Measurements from ENCODE around the gene CDX1.

CDX1 gene

GRCh38 chr5:150181766-150182545, 15.4 kb downstream of the CDX1 start:
- Histone ChIP-seq H3K27me3 (replicated peaks in 2 of 5; ENCODE audit: control insufficient read depth in 4 of 5, insufficient read depth in 5 of 5, low read length in 4 of 5) (peaks cover 0 to 2% (median 0%) of the 10 kb centered on the region in 5 experiments), H3K36me3 (ENCODE audit: control insufficient read depth in 4 of 4, insufficient read depth in 4 of 4, low read length in 3 of 4) (no peaks in the 10 kb centered on the region), H3K4me1 (ENCODE audit: control extremely low read depth in 1 of 4, control insufficient read depth in 4 of 4, insufficient read depth in 4 of 4, low read length in 3 of 4) (peaks cover 0 to 9% (median 0%) of the 10 kb centered on the region in 4 experiments), H3K4me3 (ENCODE audit: control insufficient read depth in 1 of 7, extremely low read depth in 1 of 7, insufficient read depth in 4 of 7, low read depth in 2 of 7, low read length in 6 of 7) (no peak overlapping the region), H3K9me3 (ENCODE audit: control extremely low read depth in 1 of 5, control insufficient read depth in 4 of 5, insufficient read depth in 2 of 5, low read depth in 1 of 5, low read length in 4 of 5) (no peaks in the 10 kb centered on the region), H3K27ac (ENCODE audit: insufficient read depth in 1 of 2, low read depth in 1 of 2, low read length in 2 of 2, poor library complexity in 1 of 2, severe bottlenecking in 2 of 2) (no peak overlapping the region)
- 100% methylated on average over 5 of the region's 9 CpGs for WGBS (ENCODE audit: insufficient coverage)
- DNase-seq = no peak
- ChIA-PET POLR2A (no interaction called here), CTCF (interaction anchor here (0.6 to 1.5 kb wide), 5 partner anchors 9 to 37 kb away, joined by 3 to 4 read pairs (median 3); no protein-coding TSS in a partner anchor)

- Histone ChIP-seq H3K4me1 (ENCODE audit: control extremely low read depth in 1 of 4, control insufficient read depth in 4 of 4, insufficient read depth in 4 of 4, low read length in 3 of 4) (peaks cover 0 to 9% (median 0%) of the 10 kb centered on the region in 4 experiments), H3K27me3 (replicated peaks in 2 of 5; ENCODE audit: control insufficient read depth in 4 of 5, insufficient read depth in 5 of 5, low read length in 4 of 5) (peaks cover 0 to 5% (median 0%) of the 10 kb centered on the region in 5 experiments), H3K36me3 (ENCODE audit: control insufficient read depth in 4 of 4, insufficient read depth in 4 of 4, low read length in 3 of 4) (no peaks in the 10 kb centered on the region), H3K4me3 (ENCODE audit: control insufficient read depth in 1 of 7, extremely low read depth in 1 of 7, insufficient read depth in 4 of 7, low read depth in 2 of 7, low read length in 6 of 7) (no peak overlapping the region), H3K27ac (ENCODE audit: insufficient read depth in 1 of 2, low read depth in 1 of 2, low read length in 2 of 2, poor library complexity in 1 of 2, severe bottlenecking in 2 of 2) (no peak overlapping the region), H3K9me3 (ENCODE audit: control extremely low read depth in 1 of 5, control insufficient read depth in 4 of 5, insufficient read depth in 2 of 5, low read depth in 1 of 5, low read length in 4 of 5) (no peaks in the 10 kb centered on the region)
- CTCF ChIA-PET = interaction anchor here (0.8 kb wide), 1 partner anchor 36 kb away, joined by 3 read pairs; no protein-coding TSS in a partner anchor
- WGBS (ENCODE audit: insufficient coverage) = 96% methylated on average over 10 of the region's 10 CpGs
- POLR2A ChIA-PET = no interaction called here
- DNase-seq = no peak
These were observed 16.2 kb downstream of the CDX1 start for GRCh38 chr5:150182774-150183173.

- WGBS (ENCODE audit: insufficient coverage) = 95% methylated on average over 12 of the region's 12 CpGs
- Histone ChIP-seq H3K27me3 (replicated peaks in 2 of 5; ENCODE audit: control insufficient read depth in 4 of 5, insufficient read depth in 5 of 5, low read length in 4 of 5) (peaks cover 0 to 8% (median 5%) of the 10 kb centered on the region in 5 experiments), H3K4me1 (ENCODE audit: control extremely low read depth in 1 of 4, control insufficient read depth in 4 of 4, insufficient read depth in 4 of 4, low read length in 3 of 4) (peaks cover 0 to 9% (median 0%) of the 10 kb centered on the region in 4 experiments), H3K36me3 (ENCODE audit: control insufficient read depth in 4 of 4, insufficient read depth in 4 of 4, low read length in 3 of 4) (no peaks in the 10 kb centered on the region), H3K9me3 (ENCODE audit: control extremely low read depth in 1 of 5, control insufficient read depth in 4 of 5, insufficient read depth in 2 of 5, low read depth in 1 of 5, low read length in 4 of 5) (no peaks in the 10 kb centered on the region), H3K27ac (ENCODE audit: insufficient read depth in 1 of 2, low read depth in 1 of 2, low read length in 2 of 2, poor library complexity in 1 of 2, severe bottlenecking in 2 of 2) (no peak overlapping the region), H3K4me3 (ENCODE audit: control insufficient read depth in 1 of 7, extremely low read depth in 1 of 7, insufficient read depth in 4 of 7, low read depth in 2 of 7, low read length in 6 of 7) (no peak overlapping the region)
- CTCF ChIA-PET = interaction anchor here (1.6 kb wide), 1 partner anchor 15 kb away, joined by 4 read pairs; no protein-coding TSS in a partner anchor
- DNase-seq = no peak
- POLR2A ChIA-PET = no interaction called here
These were observed 16.9 kb downstream of the CDX1 start for GRCh38 chr5:150183436-150183835.

GRCh38 chr5:150184006-150184405, 17.4 kb downstream of the CDX1 start:
- H3K36me3 ChIP-seq (ENCODE audit: control insufficient read depth in 4 of 4, insufficient read depth in 4 of 4, low read length in 3 of 4) = no peaks in the 10 kb centered on the region
- no peak for DNase-seq
- H3K4me1 ChIP-seq (ENCODE audit: control extremely low read depth in 1 of 4, control insufficient read depth in 4 of 4, insufficient read depth in 4 of 4, low read length in 3 of 4) = peaks cover 0 to 9% (median 0%) of the 10 kb centered on the region in 4 experiments
- ChIA-PET POLR2A (no interaction called here), CTCF (interaction anchor here (1.0 to 1.6 kb wide), 3 partner anchors 8 to 16 kb away, joined by 4 read pairs; no protein-coding TSS in a partner anchor)
- peaks cover 0 to 12% (median 10%) of the 10 kb centered on the region in 5 experiments for H3K27me3 ChIP-seq (replicated peaks in 2 of 5; ENCODE audit: control insufficient read depth in 4 of 5, insufficient read depth in 5 of 5, low read length in 4 of 5)
- no peak overlapping the region for H3K27ac ChIP-seq (ENCODE audit: insufficient read depth in 1 of 2, low read depth in 1 of 2, low read length in 2 of 2, poor library complexity in 1 of 2, severe bottlenecking in 2 of 2)
- no peak overlapping the region for H3K4me3 ChIP-seq (ENCODE audit: control insufficient read depth in 1 of 7, extremely low read depth in 1 of 7, insufficient read depth in 4 of 7, low read depth in 2 of 7, low read length in 6 of 7)
- H3K9me3 ChIP-seq (ENCODE audit: control extremely low read depth in 1 of 5, control insufficient read depth in 4 of 5, insufficient read depth in 2 of 5, low read depth in 1 of 5, low read length in 4 of 5) = no peaks in the 10 kb centered on the region
- no CpG with 5 or more reads among the region's 2 CpGs for WGBS (ENCODE audit: insufficient coverage)

GRCh38 chr5:150184990-150185912, 18.7 kb downstream of the CDX1 start:
- H3K4me3 ChIP-seq (ENCODE audit: control insufficient read depth in 1 of 7, extremely low read depth in 1 of 7, insufficient read depth in 4 of 7, low read depth in 2 of 7, low read length in 6 of 7) = no peak overlapping the region
- peaks cover 0 to 24% (median 16%) of the 10 kb centered on the region in 5 experiments for H3K27me3 ChIP-seq (replicated peaks in 2 of 5; ENCODE audit: control insufficient read depth in 4 of 5, insufficient read depth in 5 of 5, low read length in 4 of 5)
- no peak overlapping the region for H3K27ac ChIP-seq (ENCODE audit: insufficient read depth in 1 of 2, low read depth in 1 of 2, low read length in 2 of 2, poor library complexity in 1 of 2, severe bottlenecking in 2 of 2)
- CTCF ChIA-PET = interaction anchor here (1.6 kb wide), 1 partner anchor 7 kb away, joined by 4 read pairs; no protein-coding TSS in a partner anchor
- no peaks in the 10 kb centered on the region for H3K36me3 ChIP-seq (ENCODE audit: control insufficient read depth in 4 of 4, insufficient read depth in 4 of 4, low read length in 3 of 4)
- H3K9me3 ChIP-seq (ENCODE audit: control extremely low read depth in 1 of 5, control insufficient read depth in 4 of 5, insufficient read depth in 2 of 5, low read depth in 1 of 5, low read length in 4 of 5) = no peaks in the 10 kb centered on the region
- POLR2A ChIA-PET = no interaction called here
- 93% methylated on average over 10 of the region's 12 CpGs for WGBS (ENCODE audit: insufficient coverage)
- peaks cover 0 to 8% (median 5%) of the 10 kb centered on the region in 4 experiments for H3K4me1 ChIP-seq (ENCODE audit: control extremely low read depth in 1 of 4, control insufficient read depth in 4 of 4, insufficient read depth in 4 of 4, low read length in 3 of 4)
- no peak for DNase-seq

GRCh38 chr5:150186137-150186536, 19.6 kb downstream of the CDX1 start:
- Histone ChIP-seq H3K4me3 (ENCODE audit: control insufficient read depth in 1 of 7, extremely low read depth in 1 of 7, insufficient read depth in 4 of 7, low read depth in 2 of 7, low read length in 6 of 7) (no peak overlapping the region), H3K36me3 (ENCODE audit: control insufficient read depth in 4 of 4, insufficient read depth in 4 of 4, low read length in 3 of 4) (no peaks in the 10 kb centered on the region), H3K4me1 (ENCODE audit: control extremely low read depth in 1 of 4, control insufficient read depth in 4 of 4, insufficient read depth in 4 of 4, low read length in 3 of 4) (peaks cover 0 to 7% (median 2%) of the 10 kb centered on the region in 4 experiments), H3K27me3 (replicated peaks in 2 of 5; ENCODE audit: control insufficient read depth in 4 of 5, insufficient read depth in 5 of 5, low read length in 4 of 5) (peaks cover 0 to 33% (median 21%) of the 10 kb centered on the region in 5 experiments), H3K27ac (ENCODE audit: insufficient read depth in 1 of 2, low read depth in 1 of 2, low read length in 2 of 2, poor library complexity in 1 of 2, severe bottlenecking in 2 of 2) (no peak overlapping the region), H3K9me3 (ENCODE audit: control extremely low read depth in 1 of 5, control insufficient read depth in 4 of 5, insufficient read depth in 2 of 5, low read depth in 1 of 5, low read length in 4 of 5) (no peaks in the 10 kb centered on the region)
- POLR2A ChIA-PET = no interaction called here
- no peak for DNase-seq
- CTCF ChIA-PET = interaction anchor here (0.7 kb wide), 1 partner anchor 9 kb away, joined by 3 read pairs; no protein-coding TSS in a partner anchor
- 92% methylated on average over 7 of the region's 8 CpGs for WGBS (ENCODE audit: insufficient coverage)

Data from common myeloid progenitor, CD34-positive (primary cell).